ENCODE data around the gene TNFSF4.
A peak's percentile ranks its signal among the peaks of the same experiment; 100 is the strongest.

Gene TNFSF4

DNA sequence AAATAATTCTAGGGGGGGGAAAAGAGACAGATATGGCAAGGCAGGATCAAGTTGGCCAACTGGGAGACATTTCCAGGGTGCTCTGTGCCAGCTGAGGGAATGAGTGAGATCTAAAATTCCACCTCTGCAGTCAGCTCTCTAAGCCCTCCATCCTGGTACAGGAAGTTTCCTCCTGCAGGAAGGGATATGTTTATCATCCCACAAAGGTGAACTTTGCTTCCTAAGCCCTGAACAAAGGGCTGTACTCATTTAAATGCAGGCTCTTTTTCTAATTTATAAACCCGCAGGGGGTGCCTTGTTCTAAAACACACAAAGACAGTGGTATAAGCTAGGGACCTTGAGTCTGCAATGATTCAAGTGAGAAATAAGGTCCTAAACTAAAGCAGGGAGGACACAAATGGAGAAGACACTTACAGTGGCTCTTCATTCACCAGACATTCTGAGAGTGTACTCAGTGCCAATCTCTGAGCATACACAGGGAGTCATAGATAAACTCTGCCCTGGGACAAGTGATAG is 3.6 kb upstream of the TNFSF4 start:
- DNase-seq (ENCODE audit: low read depth in 2 of 2) = no peak

DNA sequence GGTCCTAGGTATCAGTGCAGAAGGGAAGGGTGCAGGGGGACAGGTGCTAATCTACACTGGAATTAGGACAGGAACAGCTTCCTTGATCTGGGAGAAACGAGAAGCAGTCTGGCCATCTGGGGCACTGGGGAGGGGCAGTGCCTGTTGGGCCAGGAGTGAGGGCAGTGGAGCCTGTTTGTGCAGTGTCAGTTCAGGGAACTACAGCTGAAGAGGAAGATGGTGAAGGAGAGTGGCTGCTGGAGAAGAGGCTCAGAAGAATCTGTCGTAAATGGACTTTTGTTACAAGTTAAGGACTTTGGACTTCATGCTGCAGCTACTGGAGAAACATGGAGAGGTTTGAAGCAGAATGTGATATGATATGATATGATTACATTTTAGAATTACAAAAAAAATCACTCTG is 3.2 kb upstream of the TNFSF4 start:
- DNase-seq (ENCODE audit: low read depth in 2 of 2) = no peak

DNA sequence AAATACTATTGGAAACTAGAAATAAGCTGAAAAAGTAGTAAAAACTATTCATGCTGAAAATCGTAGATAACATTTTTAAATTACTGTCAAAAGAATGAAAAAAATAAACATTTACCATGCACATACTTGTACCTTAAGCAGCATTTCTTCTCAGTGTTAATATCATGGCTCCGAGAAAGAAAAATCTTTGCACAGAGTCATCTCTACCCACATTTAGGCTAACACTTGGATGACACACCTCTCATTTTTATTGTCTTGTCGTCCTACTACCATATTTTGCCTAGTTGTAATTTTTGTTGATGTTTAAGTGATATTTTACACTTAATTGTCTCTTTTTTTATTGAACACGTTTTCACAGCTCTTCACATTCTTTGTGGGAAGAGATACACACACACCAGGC is 1.7 kb upstream of the TNFSF4 start:
- no peak for DNase-seq (ENCODE audit: low read depth in 2 of 2)

DNA sequence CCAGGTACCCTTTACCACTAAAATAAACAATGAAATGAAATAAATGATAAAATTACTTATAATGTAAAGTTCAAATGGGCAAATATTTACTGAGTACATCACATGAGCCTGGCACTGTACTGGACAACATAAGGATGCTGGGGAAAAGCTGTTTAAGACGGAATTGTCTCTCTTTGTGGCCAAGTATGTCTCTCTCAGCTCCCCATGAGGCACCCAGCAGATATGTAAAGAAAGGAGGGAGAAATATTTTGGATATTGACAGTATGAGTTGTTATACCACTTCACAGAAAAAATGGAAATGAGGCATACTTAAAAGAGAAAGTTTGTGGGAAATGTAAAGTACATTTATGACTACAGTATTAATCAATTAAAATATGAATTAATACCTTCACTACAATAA is 1.0 kb upstream of the TNFSF4 start:
- DNase-seq (ENCODE audit: low read depth in 2 of 2) = no peak

DNA sequence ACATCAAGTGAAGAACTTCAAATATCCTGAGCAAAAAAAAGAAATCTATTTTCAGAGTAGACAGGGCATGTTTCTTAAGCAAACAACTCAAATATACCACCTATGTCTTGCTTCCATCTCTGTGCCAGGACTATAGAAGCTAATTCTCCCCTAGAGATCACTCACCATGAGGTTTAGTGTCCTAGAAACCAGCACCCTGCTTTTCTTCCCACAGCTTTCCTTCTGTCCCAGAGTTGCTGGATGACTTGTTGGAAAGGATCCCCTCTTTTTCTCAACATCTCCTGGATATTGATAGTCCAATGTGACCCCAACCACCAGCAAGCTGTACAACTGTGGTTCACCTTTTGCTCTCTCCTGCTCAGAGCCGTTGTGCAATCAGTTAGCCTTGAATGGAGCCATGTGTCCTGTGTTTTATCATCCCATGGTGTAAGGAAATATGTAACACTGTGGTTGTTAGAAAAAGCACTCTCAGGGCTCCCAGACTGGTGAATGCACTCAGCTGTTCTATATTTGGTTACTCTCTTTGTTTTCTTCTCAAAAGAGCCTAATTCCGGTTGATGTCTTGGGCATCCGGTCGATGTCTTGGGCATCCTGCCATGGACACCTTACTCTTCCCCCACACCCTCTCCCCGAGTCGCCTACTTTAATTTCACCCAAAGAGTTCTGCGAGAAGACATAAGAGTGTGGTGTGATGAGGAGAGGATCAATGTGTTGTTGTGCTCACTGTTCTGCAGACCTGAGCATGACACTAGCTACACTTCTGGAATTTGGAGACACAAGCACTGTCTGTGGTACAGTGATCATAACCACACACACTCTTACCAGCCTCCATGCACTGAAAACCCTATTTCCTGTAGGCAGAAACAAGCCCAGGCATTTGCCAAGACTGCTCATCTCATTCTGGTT is 1.7 kb downstream of the TNFSF4 start:
- DNase-seq (ENCODE audit: low read depth in 2 of 2) = no peak

DNA sequence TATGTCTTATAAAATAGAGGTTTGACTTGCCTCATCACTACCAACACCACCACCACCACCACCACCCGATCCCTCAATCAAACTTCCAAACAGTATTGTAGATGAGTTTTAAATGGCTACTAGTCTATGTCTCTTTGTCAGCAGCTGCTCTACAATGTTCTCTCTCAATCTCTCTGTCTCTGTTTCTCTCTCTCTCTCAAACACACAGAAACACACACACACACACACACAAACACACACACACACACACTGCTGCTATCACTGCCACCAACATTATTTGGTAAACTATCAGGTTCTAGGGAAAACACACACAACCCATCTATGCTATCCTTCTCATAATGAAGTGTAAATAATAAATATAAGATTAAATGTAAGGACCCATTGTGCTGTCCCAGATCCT is 2.4 kb downstream of the TNFSF4 start:
- DNase-seq (ENCODE audit: low read depth in 2 of 2) = no peak

DNA sequence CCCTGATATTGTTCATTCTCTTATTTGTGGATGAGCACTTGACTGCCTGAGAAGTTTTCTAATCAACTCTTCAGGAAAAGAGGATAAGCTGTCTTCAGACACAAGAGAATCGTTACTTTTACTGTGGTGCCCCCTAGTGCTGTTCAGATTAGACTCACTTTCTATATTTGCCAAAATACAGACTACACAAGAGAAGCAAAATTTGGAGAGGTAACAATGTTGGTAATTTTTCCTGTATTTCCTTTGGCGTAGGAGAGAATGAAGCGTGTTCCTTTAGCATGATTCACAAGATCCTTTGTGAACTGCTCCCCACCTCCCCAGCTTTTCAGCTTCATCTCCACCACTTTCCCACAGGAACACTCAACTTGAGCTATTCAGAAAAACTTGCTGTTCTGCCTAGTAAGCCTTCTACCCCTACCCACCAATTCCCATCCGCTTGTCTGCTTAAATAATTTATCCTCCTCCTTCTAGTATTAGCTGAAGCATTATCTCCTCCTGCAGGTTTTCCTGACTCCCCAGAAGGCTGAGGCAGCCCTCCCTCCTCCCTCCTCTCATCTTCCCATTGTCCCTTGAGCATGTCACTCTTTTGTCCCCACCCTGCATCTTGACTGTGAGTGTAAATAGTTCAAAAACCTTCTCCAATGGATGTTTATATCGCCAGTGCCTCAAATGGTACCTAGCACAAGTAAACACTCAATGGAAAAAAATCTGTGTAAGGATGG is 4.5 kb downstream of the TNFSF4 start:
- DNase-seq (ENCODE audit: low read depth in 2 of 2) = no peak

DNA sequence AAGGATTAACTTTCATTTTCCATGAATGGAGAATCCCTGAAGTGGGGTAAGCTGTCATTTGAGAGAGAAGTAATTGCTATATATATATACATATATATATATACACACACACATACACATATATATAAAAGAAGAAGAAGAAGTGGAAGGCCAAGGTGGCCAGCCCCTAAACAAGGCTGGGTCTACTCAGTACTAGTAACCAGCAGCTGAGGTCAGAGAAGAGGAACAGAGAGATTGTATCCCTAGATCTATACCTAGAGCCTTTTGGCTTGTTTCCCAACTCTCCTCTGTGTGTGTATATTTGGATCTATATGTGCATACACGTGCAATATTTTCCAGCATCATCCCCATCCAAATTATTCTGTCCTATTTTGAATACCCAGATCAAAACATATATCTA is 5.2 kb downstream of the TNFSF4 start:
- DNase-seq (ENCODE audit: low read depth in 2 of 2) = no peak

DNA sequence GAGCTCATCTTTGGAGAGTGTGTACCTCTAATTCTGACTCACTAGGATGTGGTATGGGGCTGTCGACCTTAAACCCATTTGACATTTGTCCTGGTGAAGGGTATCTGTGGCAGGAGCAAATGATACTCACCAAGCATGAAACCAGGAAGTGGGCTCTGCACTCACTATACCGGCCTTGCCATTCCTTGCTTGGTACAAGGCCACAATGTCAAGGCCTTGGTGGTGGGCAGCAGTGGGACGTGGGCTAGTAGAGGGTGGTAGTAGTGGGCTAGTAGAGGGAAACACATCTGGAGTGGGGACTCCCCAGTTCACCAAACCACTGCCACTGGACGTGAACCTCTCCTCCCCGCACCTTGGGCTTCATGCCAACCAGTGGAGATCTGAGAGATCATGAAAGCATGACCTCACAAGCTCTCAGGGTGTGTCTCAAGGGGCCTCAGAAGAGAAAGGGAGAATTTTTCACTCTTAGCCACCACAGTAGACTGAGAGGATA is 11.5 kb downstream of the TNFSF4 start:
- DNase-seq (ENCODE audit: low read depth in 2 of 2) = peak; percentile 36 to 49

DNA sequence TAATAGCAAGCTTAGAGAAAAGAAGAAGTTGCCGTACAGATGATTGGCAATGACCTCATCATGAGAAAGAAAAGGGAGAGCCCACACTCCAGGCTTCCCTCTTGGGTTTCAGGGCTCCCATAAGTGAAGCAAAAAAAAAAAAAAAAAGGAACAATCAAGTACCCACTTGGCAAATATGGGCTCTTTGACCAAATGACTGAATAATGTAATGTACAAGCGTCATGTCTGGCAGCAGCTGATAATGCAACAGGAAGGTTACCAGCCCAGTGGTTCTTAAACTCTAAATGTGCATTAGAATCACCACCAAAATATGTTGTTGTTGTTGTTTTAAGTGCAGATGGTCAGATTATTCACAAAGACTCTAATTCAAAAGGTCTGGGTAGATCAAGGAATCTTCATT is 13.5 kb downstream of the TNFSF4 start:
- no peak for DNase-seq (ENCODE audit: low read depth in 2 of 2)

DNA sequence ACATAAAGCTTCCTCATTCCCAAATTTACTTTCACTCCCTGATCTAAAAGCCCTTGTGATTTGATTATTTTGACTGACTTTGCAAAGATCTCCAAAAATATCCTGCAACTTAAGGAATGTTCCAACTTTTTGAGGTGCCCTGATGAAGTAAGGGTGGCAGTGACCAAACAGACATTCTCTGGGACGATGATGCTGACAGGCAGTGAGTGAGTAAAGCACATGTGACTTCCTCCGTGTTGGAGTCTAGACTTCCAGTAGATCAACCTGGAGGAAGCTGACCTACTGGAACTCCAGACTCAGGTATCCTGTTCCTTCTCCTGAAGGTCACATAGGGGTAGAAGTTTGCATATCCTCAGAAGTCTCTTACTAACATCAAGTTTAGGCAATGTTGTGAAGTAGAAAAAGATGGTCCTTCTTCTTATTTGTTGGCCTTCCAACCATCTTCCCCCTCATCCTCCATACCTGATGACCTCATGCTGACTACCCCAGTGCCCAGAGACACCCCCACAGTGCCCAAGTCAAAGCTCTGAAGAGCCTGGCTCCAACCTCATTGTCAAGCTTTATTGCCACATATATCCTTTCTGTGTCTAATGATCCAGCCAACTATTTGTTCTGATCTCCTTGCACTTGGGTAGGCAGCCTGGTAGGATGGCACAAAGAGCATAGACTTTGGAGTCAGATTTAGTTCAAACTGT is 16.0 kb downstream of the TNFSF4 start:
- DNase-seq (ENCODE audit: low read depth in 2 of 2) = no peak

DNA sequence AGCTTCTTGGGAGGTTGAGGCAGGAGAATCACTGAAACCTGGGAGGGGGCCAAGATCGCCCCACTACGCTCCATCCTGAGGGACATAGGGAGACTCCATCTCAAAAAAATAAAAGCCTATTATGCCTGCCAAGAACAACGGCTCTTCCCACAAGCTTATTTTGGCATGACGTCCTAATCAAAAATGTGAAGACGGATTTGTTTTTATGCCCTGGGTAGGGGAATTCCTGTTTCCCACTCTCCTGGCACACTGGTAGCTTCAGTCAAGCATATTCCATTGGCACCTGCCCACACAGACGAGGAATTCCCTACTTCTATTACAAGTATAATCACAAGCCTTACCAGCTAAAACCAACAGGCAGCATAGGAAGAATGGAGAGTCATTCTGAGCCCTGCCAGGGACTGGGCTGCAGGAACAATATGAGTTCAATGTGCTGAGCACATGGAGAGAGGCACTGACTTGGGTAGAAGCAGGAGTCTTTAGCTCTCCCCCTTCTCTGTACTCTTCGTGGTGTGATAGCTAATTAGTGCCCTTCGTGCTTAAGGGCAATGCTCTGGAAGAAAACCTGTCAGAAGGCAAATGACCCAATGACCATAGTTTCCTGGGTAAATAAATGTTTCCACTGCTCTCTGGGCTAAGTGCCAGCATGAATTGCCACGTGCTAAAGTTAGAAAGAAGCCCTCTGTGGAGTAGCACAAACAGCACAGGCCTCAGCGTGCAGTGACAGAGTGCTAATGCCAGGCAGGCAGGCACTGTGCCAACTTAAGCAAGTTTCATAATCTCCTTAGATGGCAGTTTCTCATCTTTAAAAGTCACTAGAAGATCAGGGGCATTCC is 16.8 kb downstream of the TNFSF4 start:
- DNase-seq (ENCODE audit: low read depth in 2 of 2) = no peak

DNA sequence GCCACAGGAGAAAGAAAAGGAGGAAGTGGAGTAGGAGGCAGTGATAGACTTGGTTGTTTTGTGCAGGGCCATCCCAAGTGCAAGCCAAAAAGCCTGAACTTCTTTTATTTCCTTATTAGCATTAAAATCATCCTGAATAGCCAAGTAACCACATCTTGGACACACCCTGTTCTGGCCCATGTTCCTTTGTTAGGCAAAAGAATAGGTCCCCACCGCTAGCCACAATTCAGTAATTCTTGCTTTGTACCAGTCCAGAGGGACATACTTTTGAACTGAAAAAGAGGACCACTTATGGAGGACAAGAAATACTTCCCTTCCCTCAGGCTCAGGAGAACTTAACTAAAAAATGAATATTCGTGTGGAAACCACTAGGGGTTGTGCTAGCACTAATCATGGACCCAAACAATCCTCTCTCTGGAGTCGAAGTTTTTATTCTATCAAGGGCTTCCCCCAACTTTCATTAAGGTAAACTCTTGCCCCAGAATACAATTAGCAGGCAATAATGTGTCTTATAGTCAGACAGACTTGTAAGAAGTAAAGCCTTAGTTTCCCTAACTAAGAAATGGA is 19.4 kb downstream of the TNFSF4 start:
- no peak for DNase-seq (ENCODE audit: low read depth in 2 of 2)

DNA sequence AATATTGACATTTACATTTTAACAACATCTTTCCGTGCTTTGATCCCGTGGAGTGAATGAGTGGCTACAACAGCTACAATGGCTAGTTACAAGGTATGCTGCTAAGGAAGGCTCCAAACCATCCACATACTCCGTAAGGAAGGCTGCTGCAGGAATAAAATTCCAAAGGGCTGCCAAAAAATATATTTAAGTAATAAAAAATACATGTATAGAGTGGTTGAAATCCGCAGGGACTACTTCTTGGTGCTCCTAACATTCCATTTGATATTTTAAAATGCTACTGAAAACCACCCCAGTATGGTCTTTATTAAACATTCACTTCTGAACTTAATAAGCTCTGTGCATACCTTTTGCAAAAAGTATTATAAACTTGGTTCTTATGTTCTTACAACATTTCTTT is 25.3 kb downstream of the TNFSF4 start:
- no peak for DNase-seq (ENCODE audit: low read depth in 2 of 2)

DNA sequence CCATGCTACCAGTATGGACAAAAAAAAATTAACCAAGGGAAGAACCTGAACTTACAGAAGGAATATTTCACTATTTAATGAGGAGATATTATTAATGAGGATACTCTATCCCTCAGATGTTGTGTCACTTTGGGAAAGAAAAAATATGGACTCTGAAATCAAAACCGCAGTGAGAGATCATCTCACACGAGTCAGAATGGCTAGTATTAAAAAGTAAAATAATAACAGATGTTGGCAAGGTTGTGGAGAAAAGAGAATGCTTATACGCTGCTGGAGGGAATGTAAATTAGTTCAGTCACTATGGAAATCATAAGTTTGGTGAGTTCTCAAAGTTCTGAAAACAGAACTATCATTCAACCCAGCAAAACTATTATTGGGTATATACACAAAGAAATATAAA is 30.9 kb downstream of the TNFSF4 start:
- DNase-seq (ENCODE audit: low read depth in 2 of 2) = no peak

DNA sequence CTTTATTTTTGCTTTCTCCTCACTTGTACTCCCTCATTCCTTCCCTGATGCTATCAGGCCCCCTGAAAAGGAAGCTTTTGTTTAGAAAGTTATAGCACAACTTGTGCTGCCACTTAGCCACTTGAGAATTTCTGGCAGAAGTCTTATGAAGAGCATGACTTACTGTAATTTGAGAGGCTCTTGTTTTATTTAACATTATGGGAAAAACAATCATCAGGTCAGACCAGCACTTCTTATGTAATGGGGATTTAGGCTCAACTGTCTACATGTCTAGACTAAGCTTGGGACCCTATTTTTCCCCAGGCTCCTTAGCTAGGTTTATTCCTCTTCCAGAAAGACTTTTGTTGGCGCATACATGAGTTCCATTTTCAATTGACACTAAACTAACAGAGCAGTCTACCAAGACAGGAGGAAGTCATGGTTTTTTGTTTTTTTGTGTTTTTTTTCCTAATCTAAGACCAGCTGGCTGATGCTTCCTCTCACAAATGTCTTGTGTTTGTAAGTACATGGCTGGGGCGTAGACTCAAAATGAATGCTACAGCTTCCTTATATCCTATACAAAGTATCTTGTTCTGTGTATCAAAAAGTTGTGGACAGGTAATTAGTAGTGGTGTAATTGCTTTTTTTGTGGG is 31.5 kb downstream of the TNFSF4 start:
- DNase-seq (ENCODE audit: low read depth in 2 of 2) = no peak

DNA sequence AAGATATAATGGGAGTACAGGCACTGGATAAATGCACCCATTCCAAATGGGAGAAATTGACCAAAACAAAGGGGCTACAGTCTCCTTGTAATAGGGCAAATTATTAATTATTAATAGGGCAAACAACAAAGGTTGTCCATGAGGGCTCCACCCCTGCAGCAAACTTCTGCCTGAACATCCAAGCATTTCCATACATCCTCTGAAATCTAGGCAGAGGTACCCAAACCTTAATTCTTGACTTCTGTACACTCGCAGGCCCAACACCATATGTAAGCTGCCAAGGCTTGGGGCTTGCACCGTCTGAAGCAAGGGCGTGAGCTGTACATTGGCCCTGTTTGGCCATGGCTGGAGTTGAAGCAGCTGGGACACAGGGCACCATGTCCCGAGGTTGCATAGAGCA is 33.7 kb downstream of the TNFSF4 start:
- no peak for DNase-seq (ENCODE audit: low read depth in 2 of 2)

DNA sequence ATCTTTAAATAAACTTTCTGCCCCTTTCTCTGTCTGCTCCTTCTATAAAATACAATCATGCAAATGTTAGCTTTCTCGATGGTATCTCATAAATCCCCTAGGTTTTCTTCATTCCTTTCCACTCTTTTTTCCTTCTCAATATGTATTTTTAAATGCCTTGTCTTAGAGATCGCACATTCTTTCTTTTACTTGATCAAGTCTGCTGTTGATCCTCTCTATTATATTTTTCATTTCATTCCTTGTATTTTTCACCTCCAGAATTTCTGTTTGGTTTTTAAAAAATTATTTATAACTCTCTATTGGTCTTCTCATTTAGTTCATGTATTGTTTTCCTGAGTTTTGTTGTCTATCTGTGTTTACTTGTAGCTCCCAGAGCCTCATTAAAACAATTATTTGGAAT is 36.0 kb downstream of the TNFSF4 start:
- no peak for DNase-seq (ENCODE audit: low read depth in 2 of 2)

DNA sequence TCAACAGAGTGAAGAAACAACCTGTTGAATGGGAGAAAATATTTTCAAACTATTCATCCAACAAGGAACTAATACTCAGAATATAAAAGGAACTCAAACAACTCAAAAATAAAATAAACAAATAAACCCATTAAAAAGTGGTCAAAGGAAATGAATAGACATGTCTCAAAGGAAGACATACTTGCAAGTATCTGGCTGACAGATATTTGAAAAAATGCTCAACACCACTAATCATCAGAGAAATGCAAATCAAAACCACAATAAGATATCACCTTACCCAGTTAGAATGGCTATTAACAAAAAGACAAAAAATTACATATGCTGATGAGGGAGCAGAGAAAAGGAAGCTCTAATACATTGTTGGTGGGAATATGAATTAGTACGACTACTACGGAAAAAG is 38.2 kb downstream of the TNFSF4 start:
- no peak for DNase-seq (ENCODE audit: low read depth in 2 of 2)

DNA sequence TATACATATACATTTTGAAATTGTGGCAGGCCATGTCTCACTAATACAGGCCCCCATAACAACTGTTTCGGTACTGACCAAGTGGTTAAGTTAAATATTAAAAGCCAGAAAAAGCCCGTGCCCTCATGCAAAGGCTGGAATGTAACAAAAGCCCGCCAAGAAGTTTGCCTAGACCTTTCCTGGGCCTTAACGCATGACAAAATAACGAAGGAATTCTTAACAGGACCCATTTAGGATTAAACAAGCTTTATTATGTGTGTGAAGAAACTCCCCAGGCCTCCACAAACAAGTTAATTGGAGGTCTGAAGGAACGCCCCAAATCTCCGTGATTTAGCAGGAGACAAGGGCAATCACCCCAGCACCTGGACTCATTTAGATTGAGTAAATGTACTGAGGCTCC is 42.4 kb downstream of the TNFSF4 start:
- no peak for DNase-seq (ENCODE audit: low read depth in 2 of 2)

DNA sequence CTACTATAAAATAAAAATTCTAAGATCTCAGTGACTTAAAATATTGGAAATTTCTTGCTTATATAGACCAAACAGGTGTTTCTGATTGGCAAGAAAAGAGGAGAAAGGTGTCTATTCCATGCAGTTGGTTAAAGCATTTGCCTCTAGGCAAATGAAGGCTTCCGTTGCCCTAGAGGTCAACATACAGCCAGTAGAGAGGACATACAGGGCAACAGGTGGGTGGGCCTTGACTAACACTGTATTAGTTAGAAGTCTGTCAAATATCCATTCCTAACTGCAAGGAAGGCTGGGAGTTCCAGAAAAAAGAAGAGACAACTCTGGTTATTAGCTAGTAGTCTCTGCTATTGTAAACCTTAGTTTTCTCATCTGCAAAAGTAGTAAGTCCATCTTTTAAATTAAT is 43.0 kb downstream of the TNFSF4 start:
- no peak for DNase-seq (ENCODE audit: low read depth in 2 of 2)

All from stimulated activated CD4-positive, alpha-beta T cell treated with anti-CD3 and anti-CD28 coated beads, Interleukin-15, amount 100 ng/mL, for 48 hours (primary cell).